ENCODE results near the gene DIRAS1.

DIRAS1 gene

GRCh38 chr19:2766594-2767372 lies 45.6 kb upstream of the DIRAS1 start:
- TF ChIP-seq L3MBTL2 (conservative IDR thresholded peaks at IDR 0.05): no peak
- no peak for TF ChIP-seq BHLHE40 (IDR thresholded peaks at IDR 0.05; ENCODE audit: borderline replicate concordance)
- TF ChIP-seq ARNT (IDR thresholded peaks at IDR 0.05): no peak
- no peak for TF ChIP-seq CTBP1 (IDR thresholded peaks at IDR 0.05; ENCODE audit: borderline replicate concordance)
- TF ChIP-seq FOXM1 (IDR thresholded peaks at IDR 0.05; ENCODE audit: borderline replicate concordance): no peak
- TF ChIP-seq SUZ12 (IDR thresholded peaks at IDR 0.05): no peak
- TF ChIP-seq FOXA1 (IDR thresholded peaks at IDR 0.05): no peak
- no peak for TF ChIP-seq HDGF (IDR thresholded peaks at IDR 0.05; ENCODE audit: borderline replicate concordance)
- no peak for TF ChIP-seq SP1 (IDR thresholded peaks at IDR 0.05)
- TF ChIP-seq LEF1 (IDR thresholded peaks at IDR 0.05; ENCODE audit: borderline replicate concordance): no peak
- no peak for TF ChIP-seq ELF4 (IDR thresholded peaks at IDR 0.05)
- TF ChIP-seq NFRKB (IDR thresholded peaks at IDR 0.05): no peak
- TF ChIP-seq FOXK2 (IDR thresholded peaks at IDR 0.05): no peak
- TF ChIP-seq PKNOX1 (IDR thresholded peaks at IDR 0.05): no peak
- CTCF ChIA-PET: no interaction called here
- POLR2A ChIA-PET: no interaction called here
- DNase-seq (ENCODE audit: extremely low spot score): no peak

GRCh38 chr19:2765376-2765775 lies 44.2 kb upstream of the DIRAS1 start:
- POLR2A ChIA-PET: no interaction called here
- TF ChIP-seq FOXK2 (IDR thresholded peaks at IDR 0.05) (no peak), SUZ12 (IDR thresholded peaks at IDR 0.05) (no peak), NFRKB (IDR thresholded peaks at IDR 0.05) (no peak), L3MBTL2 (conservative IDR thresholded peaks at IDR 0.05) (no peak), HDGF (IDR thresholded peaks at IDR 0.05; ENCODE audit: borderline replicate concordance) (no peak), ZNF384 (IDR thresholded peaks at IDR 0.05) (no peak), FOXM1 (IDR thresholded peaks at IDR 0.05; ENCODE audit: borderline replicate concordance) (no peak), TARDBP (IDR thresholded peaks at IDR 0.05) (no peak), CTBP1 (IDR thresholded peaks at IDR 0.05; ENCODE audit: borderline replicate concordance) (no peak), LEF1 (IDR thresholded peaks at IDR 0.05; ENCODE audit: borderline replicate concordance) (no peak), PKNOX1 (IDR thresholded peaks at IDR 0.05) (no peak), FOXA1 (IDR thresholded peaks at IDR 0.05) (no peak), BHLHE40 (IDR thresholded peaks at IDR 0.05; ENCODE audit: borderline replicate concordance) (no peak), ARNT (IDR thresholded peaks at IDR 0.05) (no peak), ELF4 (IDR thresholded peaks at IDR 0.05) (no peak), SP1 (IDR thresholded peaks at IDR 0.05) (no peak)
- no peak for DNase-seq (ENCODE audit: extremely low spot score)
- CTCF ChIA-PET: no interaction called here

GRCh38 chr19:2764945-2765344 lies 43.8 kb upstream of the DIRAS1 start:
- ChIA-PET CTCF (no interaction called here), POLR2A (no interaction called here)
- DNase-seq (ENCODE audit: extremely low spot score): no peak
- no peak for TF ChIP-seq HDGF (IDR thresholded peaks at IDR 0.05; ENCODE audit: borderline replicate concordance)

- CTCF ChIA-PET: no interaction called here
- no peak for DNase-seq (ENCODE audit: extremely low spot score)
- no peak for TF ChIP-seq HDGF (IDR thresholded peaks at IDR 0.05; ENCODE audit: borderline replicate concordance)
- TF ChIP-seq BHLHE40 (IDR thresholded peaks at IDR 0.05; ENCODE audit: borderline replicate concordance): no peak
- TF ChIP-seq ZNF384 (IDR thresholded peaks at IDR 0.05): no peak
- TF ChIP-seq FOXA1 (IDR thresholded peaks at IDR 0.05): no peak
- TF ChIP-seq SUZ12 (IDR thresholded peaks at IDR 0.05): no peak
- no peak for TF ChIP-seq PKNOX1 (IDR thresholded peaks at IDR 0.05)
- no peak for TF ChIP-seq NFRKB (IDR thresholded peaks at IDR 0.05)
- no peak for TF ChIP-seq FOXK2 (IDR thresholded peaks at IDR 0.05)
- TF ChIP-seq FOXM1 (IDR thresholded peaks at IDR 0.05; ENCODE audit: borderline replicate concordance): no peak
- TF ChIP-seq TARDBP (IDR thresholded peaks at IDR 0.05): no peak
- no peak for TF ChIP-seq L3MBTL2 (conservative IDR thresholded peaks at IDR 0.05)
- TF ChIP-seq LEF1 (IDR thresholded peaks at IDR 0.05; ENCODE audit: borderline replicate concordance): no peak
- no peak for TF ChIP-seq ARNT (IDR thresholded peaks at IDR 0.05)
- TF ChIP-seq SP1 (IDR thresholded peaks at IDR 0.05): no peak
- no peak for TF ChIP-seq ELF4 (IDR thresholded peaks at IDR 0.05)
- no peak for TF ChIP-seq CTBP1 (IDR thresholded peaks at IDR 0.05; ENCODE audit: borderline replicate concordance)
- POLR2A ChIA-PET: no interaction called here
Observed at GRCh38 chr19:2763687-2764086, 42.5 kb upstream of the DIRAS1 start.

GRCh38 chr19:2762783-2763496 lies 41.8 kb upstream of the DIRAS1 start:
- no peak for DNase-seq (ENCODE audit: extremely low spot score)
- TF ChIP-seq NFRKB (IDR thresholded peaks at IDR 0.05) (no peak), SP1 (IDR thresholded peaks at IDR 0.05) (no peak), PKNOX1 (IDR thresholded peaks at IDR 0.05) (no peak), TARDBP (IDR thresholded peaks at IDR 0.05) (no peak), L3MBTL2 (conservative IDR thresholded peaks at IDR 0.05) (no peak), SUZ12 (IDR thresholded peaks at IDR 0.05) (no peak), ARNT (IDR thresholded peaks at IDR 0.05) (no peak), FOXA1 (IDR thresholded peaks at IDR 0.05) (no peak), ZNF384 (IDR thresholded peaks at IDR 0.05) (no peak), HDGF (IDR thresholded peaks at IDR 0.05; ENCODE audit: borderline replicate concordance) (no peak), BHLHE40 (IDR thresholded peaks at IDR 0.05; ENCODE audit: borderline replicate concordance) (no peak), LEF1 (IDR thresholded peaks at IDR 0.05; ENCODE audit: borderline replicate concordance) (no peak), CTBP1 (IDR thresholded peaks at IDR 0.05; ENCODE audit: borderline replicate concordance) (no peak), FOXK2 (IDR thresholded peaks at IDR 0.05) (no peak), ELF4 (IDR thresholded peaks at IDR 0.05) (no peak), FOXM1 (IDR thresholded peaks at IDR 0.05; ENCODE audit: borderline replicate concordance) (no peak)
- ChIA-PET POLR2A (no interaction called here), CTCF (no interaction called here)
